Fibroblast of mammary gland (primary cell): ENCODE measurements around the gene HAUS3.

Experiments
- DNase-seq: peaks from one replicate; pipeline ENCODE4 v3.0.0-alpha.2; 2010; ENCODE audit warnings: low read depth
- H3K4me3 ChIP-seq: 2 replicates; pipeline ENCODE4 v1.5.1; 2011; ENCODE audit warnings: low read depth, mild to moderate bottlenecking, low read length, moderate library complexity; ENCODE audit not compliant: control insufficient read depth
- TF ChIP-seq, protein P1 (sequence below): conservative IDR thresholded peaks from 2 replicates; pipeline ENCODE4 v1.5.1; 2011; ENCODE audit warnings: low read depth, low read length, inconsistent platforms; ENCODE audit not compliant: control insufficient read depth, insufficient read depth

Gene HAUS3

DNA sequence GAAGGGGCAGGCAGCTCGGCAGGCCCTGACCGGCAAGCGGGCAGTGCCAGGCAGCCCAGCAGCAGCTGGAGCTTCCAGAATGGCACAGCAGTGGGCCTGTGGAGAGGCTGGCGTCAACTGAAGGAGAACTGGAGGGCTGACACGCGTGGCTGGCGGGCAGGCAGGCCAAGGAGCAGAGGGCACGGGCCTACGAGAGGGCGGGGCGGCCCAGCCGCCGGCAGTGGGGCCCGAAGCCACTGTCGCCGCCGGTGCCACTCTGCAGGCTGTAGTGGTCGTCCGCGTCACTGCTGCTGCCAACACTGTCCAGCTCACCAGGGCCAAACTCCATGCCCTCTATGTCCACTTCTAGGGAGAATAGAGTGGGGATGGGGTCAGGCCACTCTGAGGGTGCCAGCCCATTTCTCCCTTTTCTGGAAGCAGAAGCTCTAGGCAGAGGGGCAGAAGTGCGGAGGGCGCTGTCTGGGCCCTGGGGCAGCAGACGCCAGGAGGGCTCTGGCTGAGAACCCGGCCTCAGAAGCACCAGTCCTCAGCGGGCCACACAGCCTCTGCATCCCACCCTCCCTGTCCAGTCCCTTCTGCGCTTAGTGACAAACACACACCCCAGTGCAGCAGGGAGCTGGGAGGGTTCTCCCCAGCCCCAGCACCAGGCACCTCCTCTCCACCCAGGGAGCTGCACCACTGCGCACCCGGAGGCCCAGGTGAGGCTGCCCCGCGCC is 8.6 kb upstream of the HAUS3 start:
- DNase-seq, result no peak
- no peak overlapping the region for H3K4me3 ChIP-seq
- TF ChIP-seq, protein P1, sequence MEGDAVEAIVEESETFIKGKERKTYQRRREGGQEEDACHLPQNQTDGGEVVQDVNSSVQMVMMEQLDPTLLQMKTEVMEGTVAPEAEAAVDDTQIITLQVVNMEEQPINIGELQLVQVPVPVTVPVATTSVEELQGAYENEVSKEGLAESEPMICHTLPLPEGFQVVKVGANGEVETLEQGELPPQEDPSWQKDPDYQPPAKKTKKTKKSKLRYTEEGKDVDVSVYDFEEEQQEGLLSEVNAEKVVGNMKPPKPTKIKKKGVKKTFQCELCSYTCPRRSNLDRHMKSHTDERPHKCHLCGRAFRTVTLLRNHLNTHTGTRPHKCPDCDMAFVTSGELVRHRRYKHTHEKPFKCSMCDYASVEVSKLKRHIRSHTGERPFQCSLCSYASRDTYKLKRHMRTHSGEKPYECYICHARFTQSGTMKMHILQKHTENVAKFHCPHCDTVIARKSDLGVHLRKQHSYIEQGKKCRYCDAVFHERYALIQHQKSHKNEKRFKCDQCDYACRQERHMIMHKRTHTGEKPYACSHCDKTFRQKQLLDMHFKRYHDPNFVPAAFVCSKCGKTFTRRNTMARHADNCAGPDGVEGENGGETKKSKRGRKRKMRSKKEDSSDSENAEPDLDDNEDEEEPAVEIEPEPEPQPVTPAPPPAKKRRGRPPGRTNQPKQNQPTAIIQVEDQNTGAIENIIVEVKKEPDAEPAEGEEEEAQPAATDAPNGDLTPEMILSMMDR, result no peak

DNA sequence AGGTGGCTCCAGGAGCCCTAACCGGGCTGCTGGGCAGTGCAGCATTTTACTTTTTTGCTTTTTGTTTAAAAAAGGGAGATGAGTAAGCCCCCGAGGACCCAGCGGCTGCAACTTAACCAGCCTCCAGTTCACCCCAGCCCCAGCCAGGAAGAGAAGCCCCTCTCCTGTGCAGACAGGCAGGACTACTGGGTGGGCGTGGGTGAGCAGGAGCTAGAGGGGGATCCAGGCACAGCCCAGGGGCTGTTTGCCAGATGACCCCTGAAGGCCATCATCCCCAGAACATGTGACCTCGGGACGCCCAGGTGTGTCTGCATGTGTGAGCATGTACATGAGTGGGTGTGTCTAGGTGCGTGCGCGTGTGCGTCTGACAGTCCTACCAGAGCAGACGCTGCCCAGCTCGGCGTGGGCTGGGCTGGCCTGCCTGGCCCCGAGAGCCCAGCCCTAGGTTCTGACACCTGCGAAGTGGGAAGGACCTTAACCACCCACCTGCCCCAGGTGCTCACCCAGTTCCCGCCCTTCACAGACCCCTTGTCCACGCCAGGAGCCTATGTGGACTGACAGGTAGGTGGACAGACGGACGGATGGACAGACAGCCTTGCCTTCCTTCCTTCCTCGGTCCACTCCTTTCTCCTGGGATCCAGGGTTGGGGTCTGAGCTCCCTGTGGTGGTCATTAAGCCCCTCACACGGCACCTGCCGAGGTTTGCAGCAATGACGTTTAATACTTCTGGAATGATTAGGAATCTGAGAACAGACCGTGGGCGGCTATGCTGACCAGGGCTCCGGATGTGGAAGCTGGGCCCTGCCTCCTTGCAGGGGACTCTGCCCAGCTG is 7.8 kb upstream of the HAUS3 start:
- TF ChIP-seq, protein P1, result no peak
- no peak overlapping the region for H3K4me3 ChIP-seq
- DNase-seq, result no peak

DNA sequence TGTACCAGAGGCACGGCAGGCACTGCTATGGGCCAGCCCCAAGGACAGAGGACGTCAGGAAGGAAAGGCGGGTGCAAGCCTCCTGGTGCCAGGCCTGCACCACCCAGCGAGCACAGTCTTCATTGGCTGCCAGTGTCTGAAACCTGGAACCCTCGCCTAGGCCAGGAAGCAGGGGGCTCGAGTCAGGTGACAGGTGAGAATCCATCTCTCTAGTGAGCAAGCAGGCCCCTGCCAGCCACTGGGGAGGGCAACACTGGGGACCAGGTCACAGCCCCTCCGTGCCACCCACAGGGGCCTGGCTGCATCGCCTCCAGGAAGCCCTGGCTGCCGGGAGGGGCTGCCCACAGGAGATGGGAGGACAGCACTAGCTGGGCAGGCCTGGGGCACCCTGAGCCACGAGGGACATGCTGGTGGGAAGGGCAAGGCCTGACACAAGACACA is 6.9 kb upstream of the HAUS3 start:
- DNase-seq, result no peak
- TF ChIP-seq, protein P1, result no peak
- no peak overlapping the region for H3K4me3 ChIP-seq

DNA sequence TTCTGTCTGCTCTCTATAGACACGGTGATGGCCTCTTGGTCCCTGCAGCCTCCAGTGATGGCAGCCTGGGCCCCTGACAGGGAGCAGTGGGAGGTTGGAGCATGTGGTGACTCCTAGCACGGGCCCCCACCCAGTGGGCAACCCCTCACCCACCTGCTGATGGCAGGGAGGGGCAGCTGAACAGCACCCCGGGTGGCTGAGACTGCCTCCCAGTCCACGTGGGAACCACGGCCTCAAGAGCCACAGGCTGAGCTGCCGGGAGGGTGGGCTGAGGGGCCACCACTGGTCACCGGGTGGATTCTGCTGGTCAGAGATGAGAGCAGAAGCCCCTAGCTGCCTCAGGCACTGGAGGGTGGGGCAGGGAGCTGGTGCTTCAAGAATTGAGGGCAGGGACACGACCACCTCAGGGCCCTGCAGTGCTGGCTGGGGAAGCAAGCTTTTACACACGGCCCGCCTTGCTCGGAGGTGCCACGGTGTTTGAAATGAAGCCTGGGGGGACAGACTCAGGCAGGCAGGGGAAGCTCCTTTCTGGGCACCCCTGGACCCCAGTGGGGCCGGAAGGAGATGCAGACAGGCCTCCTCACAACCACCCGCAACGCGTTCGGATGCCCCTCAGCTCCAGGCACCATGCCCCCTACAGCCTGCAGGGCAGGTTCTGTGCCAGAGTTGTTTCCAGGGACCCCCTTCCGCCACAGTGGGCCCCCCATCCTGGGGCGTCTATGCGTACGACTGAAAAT is 6.3 kb upstream of the HAUS3 start:
- H3K4me3 ChIP-seq, result no peak overlapping the region
- DNase-seq, result no peak
- TF ChIP-seq, protein P1, result no peak

DNA sequence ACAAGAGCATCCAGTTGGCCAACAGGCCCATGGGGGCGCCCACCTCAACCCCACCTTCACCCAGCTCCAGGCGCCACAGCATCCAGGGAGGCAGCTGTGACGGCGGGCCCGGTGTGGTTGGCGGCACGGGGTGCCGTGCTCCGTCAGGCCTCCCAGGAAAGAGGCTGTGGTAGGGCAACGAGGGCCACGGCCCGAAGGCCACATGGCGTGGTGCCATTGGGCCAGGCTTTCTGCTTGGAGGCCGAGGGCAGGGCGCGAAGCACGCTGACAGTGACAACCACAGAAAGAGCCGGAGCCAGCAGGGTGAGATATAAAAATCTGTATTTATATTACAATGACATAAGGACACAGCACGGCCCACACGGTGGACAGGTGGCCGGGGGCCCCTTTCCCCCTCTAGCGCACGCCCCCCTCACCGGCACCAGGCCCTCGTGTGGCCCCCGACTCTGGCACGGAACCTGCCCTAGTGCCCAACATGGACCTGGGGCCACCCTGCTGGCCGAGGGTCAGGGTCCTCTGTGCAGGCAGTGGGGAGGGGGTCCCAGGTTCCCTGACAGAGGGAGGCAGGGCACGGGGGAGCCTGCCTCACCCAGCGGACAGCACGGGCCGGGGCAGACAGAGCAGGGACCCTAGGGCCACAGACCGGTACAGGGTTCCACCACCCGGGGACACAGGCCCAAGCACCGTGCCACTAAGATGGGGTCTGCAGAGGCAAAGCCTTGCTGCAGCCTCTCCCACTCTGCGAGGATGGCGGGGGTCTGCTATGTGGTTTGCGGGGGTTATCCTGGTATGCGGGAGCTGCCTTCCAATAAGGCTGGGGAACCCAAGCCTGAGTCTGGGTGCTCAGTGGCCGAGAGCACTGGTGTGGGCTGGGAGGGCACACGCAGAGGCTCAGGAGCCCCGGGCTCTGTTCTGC is 5.5 kb upstream of the HAUS3 start:
- TF ChIP-seq, protein P1, result no peak
- no peak for DNase-seq
- H3K4me3 ChIP-seq, result no peak overlapping the region
